IPS-15b (cell line): Measurements from ENCODE around the gene CD2AP.
"Not testable (repeated sequence)": the region's sequence is repeated elsewhere in the genome, so short reads cannot be mapped to it uniquely, and the experiment has no call there.

Source experiments
- H3K27me3 ChIP-seq: one replicate; pipeline ENCODE4 v1.6.1; 2013; ENCODE audit warnings: low read length; ENCODE audit not compliant: control insufficient read depth, insufficient read depth
- H3K36me3 ChIP-seq: one replicate; pipeline ENCODE4 v1.6.1; 2013; ENCODE audit warnings: low read length; ENCODE audit not compliant: control insufficient read depth, insufficient read depth
- H3K4me1 ChIP-seq: one replicate; pipeline ENCODE4 v1.6.1; 2013; ENCODE audit warnings: mild to moderate bottlenecking, low read length; ENCODE audit not compliant: control insufficient read depth, insufficient read depth
- H3K4me3 ChIP-seq: one replicate; pipeline ENCODE4 v1.5.1; 2013; ENCODE audit warnings: low read depth, low read length
- H3K9ac ChIP-seq: one replicate; pipeline ENCODE4 v1.6.1; 2013; ENCODE audit warnings: low read depth, mild to moderate bottlenecking, low read length
- H3K9me3 ChIP-seq: one replicate; pipeline ENCODE4 v1.6.1; 2013; ENCODE audit warnings: mild to moderate bottlenecking, low read length; ENCODE audit not compliant: control insufficient read depth, insufficient read depth

The CD2AP gene

GRCh38 chr6:47471911-47472310 is 5.7 kb upstream of the CD2AP start:
- H3K27me3 ChIP-seq: no peaks in the 10 kb centered on the region
- H3K9ac ChIP-seq: no peak overlapping the region
- H3K4me1 ChIP-seq: no peaks in the 10 kb centered on the region
- no peaks in the 10 kb centered on the region for H3K36me3 ChIP-seq
- no peaks in the 10 kb centered on the region for H3K9me3 ChIP-seq
- no peak overlapping the region for H3K4me3 ChIP-seq

GRCh38 chr6:47473791-47474346 is 3.7 kb upstream of the CD2AP start:
- no peaks in the 10 kb centered on the region for H3K36me3 ChIP-seq
- no peaks in the 10 kb centered on the region for H3K9me3 ChIP-seq
- H3K4me1 ChIP-seq: no peaks in the 10 kb centered on the region
- H3K4me3 ChIP-seq: no peak overlapping the region
- H3K27me3 ChIP-seq: no peaks in the 10 kb centered on the region
- no peak overlapping the region for H3K9ac ChIP-seq

- H3K27me3 ChIP-seq: no peaks in the 10 kb centered on the region
- no peak overlapping the region for H3K9ac ChIP-seq
- H3K4me3 ChIP-seq: no peak overlapping the region
- H3K36me3 ChIP-seq: no peaks in the 10 kb centered on the region
- peaks cover 3% of the 10 kb centered on the region for H3K4me1 ChIP-seq
- H3K9me3 ChIP-seq: no peaks in the 10 kb centered on the region
Observed at GRCh38 chr6:47475319-47475816, 2.2 kb upstream of the CD2AP start.

DNA sequence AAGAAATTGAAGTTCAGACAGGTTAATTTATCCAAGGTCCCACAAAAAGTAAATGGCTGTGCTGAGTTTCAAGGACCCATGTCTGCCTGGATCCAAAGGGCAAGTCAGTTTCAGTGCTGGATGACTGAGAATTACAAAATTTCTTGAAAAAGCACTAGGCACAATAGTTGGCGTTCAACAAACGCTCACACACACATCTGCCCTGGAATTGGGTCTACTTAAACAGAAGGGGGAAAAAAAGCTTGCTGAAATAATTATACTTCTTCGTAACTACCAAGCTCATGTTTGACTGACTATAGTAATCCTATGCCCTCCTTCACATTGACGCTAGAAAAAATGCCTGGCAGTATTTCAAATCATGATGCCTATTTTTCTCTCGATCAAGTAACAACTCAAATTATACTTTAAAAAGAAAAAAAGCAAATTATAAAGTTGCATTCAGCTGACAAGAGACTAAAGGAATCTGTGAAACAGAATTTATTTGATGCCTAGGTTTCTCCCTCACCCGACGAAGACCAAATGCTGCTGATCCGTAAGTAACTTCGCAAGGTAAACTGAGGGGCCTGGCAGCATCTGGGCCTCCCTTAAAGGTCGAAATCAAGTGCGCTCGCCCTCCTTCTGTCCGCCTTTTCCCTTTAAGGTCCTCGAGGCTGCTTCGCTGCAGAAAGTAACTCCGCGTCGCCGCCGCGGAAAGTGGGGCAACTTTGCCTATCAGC is 650 bp upstream of the CD2AP start:
- H3K4me1 ChIP-seq: peaks cover 12% of the 10 kb centered on the region
- peak overlapping the region; percentile 92 for H3K9ac ChIP-seq
- peak overlapping the region; percentile 94 for H3K4me3 ChIP-seq
- H3K27me3 ChIP-seq: no peaks in the 10 kb centered on the region
- H3K9me3 ChIP-seq: no peaks in the 10 kb centered on the region
- no peaks in the 10 kb centered on the region for H3K36me3 ChIP-seq

DNA sequence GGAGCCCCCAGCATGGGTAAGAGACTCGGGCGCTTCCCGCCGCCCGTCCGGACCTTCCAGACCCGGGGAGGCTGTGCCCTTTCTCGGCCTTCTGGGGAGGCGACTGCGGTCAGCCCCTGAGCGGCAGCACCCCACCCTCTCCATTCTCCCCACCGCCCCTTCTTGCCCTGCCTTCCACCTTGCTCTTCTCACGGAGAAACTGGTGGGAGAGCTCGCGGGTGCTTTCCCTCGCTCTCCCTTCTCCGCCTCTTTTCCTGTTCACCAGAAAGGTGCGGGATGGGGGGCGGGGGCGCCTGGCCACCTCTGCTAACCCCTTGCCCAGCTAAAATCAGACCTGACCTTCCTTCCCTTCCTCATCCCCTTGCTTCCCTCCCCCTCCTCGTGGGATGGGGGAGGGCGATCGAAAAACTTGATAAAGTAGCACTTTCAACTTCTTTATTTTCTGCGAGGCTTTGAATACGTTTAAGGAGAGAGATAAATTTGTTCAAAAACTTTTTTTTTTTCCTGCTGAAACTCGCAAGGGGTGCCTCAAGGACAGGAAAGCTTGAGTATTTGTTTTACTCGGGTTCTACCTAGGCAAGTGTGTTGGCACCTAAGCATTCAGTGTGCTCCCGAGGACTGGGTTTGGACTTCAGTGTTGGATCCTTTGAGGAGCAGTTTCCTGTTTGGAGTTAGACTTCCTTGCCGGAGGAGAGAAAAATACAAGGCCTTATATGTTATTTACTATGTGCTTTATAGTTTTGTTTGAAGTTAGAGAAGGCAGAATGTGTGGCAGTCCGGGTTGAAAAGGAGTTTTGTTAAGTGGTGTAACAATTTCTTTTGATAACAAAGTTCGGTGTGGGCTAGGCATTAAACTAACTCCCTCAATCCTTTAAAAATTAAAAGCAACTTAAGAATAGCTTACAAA is 897 bp downstream of the CD2AP start:
- H3K27me3 ChIP-seq: no peaks in the 10 kb centered on the region

GRCh38 chr6:47479140-47479508 is 1.5 kb downstream of the CD2AP start:
- Histone ChIP-seq H3K9ac (peak overlapping the region; percentile 92), H3K9me3 (no peaks in the 10 kb centered on the region), H3K4me1 (peaks cover 24% of the 10 kb centered on the region), H3K36me3 (no peaks in the 10 kb centered on the region), H3K27me3 (no peaks in the 10 kb centered on the region), H3K4me3 (peak overlapping the region; percentile 94)

More for the DNA sequence above, 897 bp downstream of the CD2AP start:
- peak overlapping the region; percentile 92 for H3K9ac ChIP-seq
- H3K9me3 ChIP-seq: no peaks in the 10 kb centered on the region
- H3K4me1 ChIP-seq: peaks cover 21% of the 10 kb centered on the region
- H3K4me3 ChIP-seq: peak overlapping the region; percentile 94
- H3K36me3 ChIP-seq: no peaks in the 10 kb centered on the region

- Histone ChIP-seq H3K36me3 (no peaks in the 10 kb centered on the region), H3K9me3 (no peaks in the 10 kb centered on the region), H3K9ac (no peak overlapping the region), H3K4me3 (peak overlapping the region; percentile 94), H3K27me3 (no peaks in the 10 kb centered on the region), H3K4me1 (peaks cover 31% of the 10 kb centered on the region)
Observed at GRCh38 chr6:47479874-47480273, 2.3 kb downstream of the CD2AP start.

- H3K4me1 ChIP-seq: peaks cover 33% of the 10 kb centered on the region
- not testable (repeated sequence) for H3K9me3 ChIP-seq, H3K27me3 ChIP-seq, H3K36me3 ChIP-seq, H3K9ac ChIP-seq, H3K4me3 ChIP-seq
Observed at GRCh38 chr6:47481213-47481612, 3.6 kb downstream of the CD2AP start.

GRCh38 chr6:47481806-47482205 is 4.2 kb downstream of the CD2AP start:
- Histone ChIP-seq H3K9me3 (no peaks in the 10 kb centered on the region), H3K9ac (no peak overlapping the region), H3K4me3 (no peak overlapping the region), H3K36me3 (no peaks in the 10 kb centered on the region), H3K4me1 (peaks cover 33% of the 10 kb centered on the region), H3K27me3 (no peaks in the 10 kb centered on the region)

GRCh38 chr6:47483516-47483852 is 5.9 kb downstream of the CD2AP start:
- Histone ChIP-seq H3K9ac (no peak overlapping the region), H3K4me1 (peaks cover 33% of the 10 kb centered on the region), H3K4me3 (no peak overlapping the region), H3K27me3 (no peaks in the 10 kb centered on the region), H3K9me3 (no peaks in the 10 kb centered on the region), H3K36me3 (no peaks in the 10 kb centered on the region)

- Histone ChIP-seq H3K36me3 (no peaks in the 10 kb centered on the region), H3K9me3 (no peaks in the 10 kb centered on the region), H3K4me1 (peaks cover 33% of the 10 kb centered on the region), H3K4me3 (no peak overlapping the region), H3K27me3 (no peaks in the 10 kb centered on the region), H3K9ac (no peak overlapping the region)
Observed at GRCh38 chr6:47483853-47484546, 6.4 kb downstream of the CD2AP start.
